ENCODE data around the gene EDC3.
"Not testable (repeated sequence)": the region's sequence is repeated elsewhere in the genome, so short reads cannot be mapped to it uniquely, and the experiment has no call there.

Gene EDC3, protein sequence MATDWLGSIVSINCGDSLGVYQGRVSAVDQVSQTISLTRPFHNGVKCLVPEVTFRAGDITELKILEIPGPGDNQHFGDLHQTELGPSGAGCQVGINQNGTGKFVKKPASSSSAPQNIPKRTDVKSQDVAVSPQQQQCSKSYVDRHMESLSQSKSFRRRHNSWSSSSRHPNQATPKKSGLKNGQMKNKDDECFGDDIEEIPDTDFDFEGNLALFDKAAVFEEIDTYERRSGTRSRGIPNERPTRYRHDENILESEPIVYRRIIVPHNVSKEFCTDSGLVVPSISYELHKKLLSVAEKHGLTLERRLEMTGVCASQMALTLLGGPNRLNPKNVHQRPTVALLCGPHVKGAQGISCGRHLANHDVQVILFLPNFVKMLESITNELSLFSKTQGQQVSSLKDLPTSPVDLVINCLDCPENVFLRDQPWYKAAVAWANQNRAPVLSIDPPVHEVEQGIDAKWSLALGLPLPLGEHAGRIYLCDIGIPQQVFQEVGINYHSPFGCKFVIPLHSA

DNA sequence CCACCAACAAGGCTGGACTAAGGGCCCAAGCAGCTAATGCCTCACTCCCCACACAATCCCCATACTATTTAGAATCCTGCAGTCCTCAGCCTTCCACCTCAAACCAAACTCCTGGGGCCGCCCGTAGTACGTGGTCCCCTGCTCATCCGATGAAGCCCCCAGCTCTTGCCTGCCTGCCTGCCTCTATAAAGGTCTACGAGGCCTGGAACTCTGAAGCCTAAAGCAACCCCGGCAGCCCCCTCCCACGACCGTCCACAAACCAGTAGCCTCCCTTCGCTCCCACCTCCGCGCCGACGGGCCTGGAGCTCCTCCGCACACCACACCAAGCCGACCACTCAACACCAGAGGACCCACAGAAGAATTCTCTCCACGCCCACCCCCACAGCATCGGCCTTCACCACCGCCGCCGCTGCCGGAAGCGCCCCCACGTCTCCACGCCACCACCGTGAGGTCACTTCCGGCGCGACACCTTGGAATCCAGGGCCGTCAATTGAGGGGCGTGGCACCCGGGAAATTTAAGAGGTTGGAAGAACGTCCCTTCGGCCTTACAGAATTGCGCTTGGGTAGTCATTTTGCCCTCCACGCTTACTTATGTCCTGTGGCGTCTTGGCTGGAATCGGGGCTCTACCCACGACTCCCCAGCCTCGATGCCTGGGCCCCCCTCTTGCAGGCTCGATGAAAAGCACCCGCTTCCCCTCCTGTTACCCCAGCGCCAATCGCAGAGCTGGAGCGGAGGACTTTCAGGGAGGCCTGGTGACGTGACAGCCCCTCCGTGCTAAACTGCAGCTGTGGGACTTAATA lies at the start of gene EDC3:
Gene EDC3 (minus strand): TSS at position 428 of the 801 bp plus-strand sequence. CDS start 20,900 bp downstream, outside the sequence.
- DNase-seq: peak; percentile 30

GRCh38 chr15:74742422-74742821 lies 46.6 kb upstream of the EDC3 start:
- DNase-seq: no peak

DNA sequence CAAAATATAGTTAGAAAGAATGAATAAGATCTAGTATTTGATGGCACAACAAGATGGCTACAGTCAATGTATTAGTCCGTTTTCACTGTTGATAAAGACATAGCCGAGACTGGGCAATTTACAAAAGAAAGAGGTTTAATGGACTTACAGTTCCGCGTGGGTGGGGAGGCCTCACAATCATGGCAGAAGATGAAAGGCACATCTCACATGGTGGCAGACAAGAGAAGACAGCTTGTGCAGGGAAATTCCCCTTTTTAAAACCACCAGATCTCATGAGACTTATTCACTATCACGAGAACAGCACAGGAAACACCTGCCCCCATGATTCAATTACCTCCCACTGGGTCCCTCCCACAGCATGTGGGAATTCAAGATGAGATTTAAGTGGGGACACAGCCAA lies 42.4 kb upstream of the EDC3 start:
- not testable (repeated sequence) for DNase-seq

DNA sequence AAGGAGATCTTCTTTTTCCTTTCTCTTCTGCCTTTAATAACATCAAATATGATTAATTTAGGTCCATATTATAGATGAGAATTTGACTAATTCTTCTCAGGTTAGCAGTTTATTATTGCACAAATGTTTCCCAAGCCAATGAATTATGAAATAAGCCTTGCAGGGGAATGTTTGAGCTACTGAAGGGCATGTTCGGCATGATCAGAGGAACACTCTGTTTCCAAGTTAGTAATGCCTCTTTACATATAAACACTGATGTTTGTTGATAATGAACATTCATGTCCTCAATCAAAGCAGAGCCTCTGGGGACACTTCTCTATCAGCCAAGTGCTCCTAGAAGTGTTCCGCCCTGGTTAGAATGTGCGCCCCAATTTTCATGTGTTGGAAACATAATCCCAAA lies 39.5 kb upstream of the EDC3 start:
- DNase-seq: no peak

- no peak for DNase-seq
These were observed 37.4 kb upstream of the EDC3 start for GRCh38 chr15:74733269-74733668.

DNA sequence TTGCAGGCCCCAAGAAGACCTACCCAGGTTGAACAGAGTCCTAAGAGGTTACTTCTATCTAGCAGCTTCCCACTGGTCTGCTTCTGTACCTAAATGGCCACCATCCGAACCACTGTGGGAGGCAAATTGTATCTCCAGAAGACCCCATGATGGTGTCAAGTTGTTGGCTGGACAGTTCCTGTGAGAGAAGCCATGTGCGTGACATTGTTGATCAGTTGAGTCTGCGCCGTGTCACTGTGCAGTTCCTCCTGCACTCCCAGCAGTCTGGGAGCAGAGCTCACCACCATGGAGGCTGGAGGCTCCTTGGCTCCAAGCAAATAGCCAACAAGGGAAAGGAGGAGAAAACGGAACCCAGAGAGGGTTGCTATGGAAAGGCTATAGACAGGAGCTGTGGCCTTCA lies 37.0 kb upstream of the EDC3 start:
- DNase-seq: no peak

GRCh38 chr15:74730619-74731316 lies 34.9 kb upstream of the EDC3 start:
- DNase-seq: no peak

DNA sequence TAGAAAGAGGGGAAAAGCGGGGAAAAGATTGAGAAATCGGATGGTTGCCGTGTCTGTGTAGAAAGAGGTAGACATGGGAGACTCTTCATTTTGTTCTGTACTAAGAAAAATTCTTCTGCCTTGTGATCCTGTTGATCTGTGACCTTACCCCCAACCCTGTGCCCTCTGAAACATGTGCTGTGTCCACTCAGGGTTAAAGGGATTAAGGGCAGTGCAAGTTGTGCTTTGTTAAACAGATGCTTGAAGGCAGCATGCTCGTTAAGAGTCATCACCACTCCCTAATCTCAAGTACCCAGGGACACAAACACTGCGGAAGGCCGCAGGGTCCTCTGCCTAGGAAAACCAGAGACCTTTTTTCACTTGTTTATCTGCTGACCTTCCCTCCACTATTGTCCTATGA lies 33.5 kb upstream of the EDC3 start:
- not testable (repeated sequence) for DNase-seq

GRCh38 chr15:74728699-74729098 lies 32.9 kb upstream of the EDC3 start:
- not testable (repeated sequence) for DNase-seq

GRCh38 chr15:74727727-74728126 lies 31.9 kb upstream of the EDC3 start:
- no peak for DNase-seq

DNA sequence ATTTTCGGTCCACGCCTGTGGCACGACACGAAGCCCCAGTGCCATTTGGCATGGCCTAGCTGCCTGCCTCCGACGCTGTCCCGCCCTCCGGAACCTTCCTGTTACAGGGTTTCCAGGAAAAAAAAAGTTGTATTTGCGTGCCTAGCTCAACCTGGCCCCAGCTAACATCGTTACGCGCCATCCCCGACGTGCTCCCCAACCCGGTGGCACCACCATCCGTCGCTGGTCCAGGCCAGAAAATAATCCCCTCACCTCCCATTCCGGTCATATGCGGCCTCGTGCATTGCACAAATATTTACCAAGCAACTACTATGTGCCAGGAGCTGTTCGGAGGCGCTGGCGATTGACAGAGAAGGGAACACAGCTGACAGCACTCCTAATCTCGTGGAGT lies 30.9 kb upstream of the EDC3 start:
- DNase-seq: no peak

DNA sequence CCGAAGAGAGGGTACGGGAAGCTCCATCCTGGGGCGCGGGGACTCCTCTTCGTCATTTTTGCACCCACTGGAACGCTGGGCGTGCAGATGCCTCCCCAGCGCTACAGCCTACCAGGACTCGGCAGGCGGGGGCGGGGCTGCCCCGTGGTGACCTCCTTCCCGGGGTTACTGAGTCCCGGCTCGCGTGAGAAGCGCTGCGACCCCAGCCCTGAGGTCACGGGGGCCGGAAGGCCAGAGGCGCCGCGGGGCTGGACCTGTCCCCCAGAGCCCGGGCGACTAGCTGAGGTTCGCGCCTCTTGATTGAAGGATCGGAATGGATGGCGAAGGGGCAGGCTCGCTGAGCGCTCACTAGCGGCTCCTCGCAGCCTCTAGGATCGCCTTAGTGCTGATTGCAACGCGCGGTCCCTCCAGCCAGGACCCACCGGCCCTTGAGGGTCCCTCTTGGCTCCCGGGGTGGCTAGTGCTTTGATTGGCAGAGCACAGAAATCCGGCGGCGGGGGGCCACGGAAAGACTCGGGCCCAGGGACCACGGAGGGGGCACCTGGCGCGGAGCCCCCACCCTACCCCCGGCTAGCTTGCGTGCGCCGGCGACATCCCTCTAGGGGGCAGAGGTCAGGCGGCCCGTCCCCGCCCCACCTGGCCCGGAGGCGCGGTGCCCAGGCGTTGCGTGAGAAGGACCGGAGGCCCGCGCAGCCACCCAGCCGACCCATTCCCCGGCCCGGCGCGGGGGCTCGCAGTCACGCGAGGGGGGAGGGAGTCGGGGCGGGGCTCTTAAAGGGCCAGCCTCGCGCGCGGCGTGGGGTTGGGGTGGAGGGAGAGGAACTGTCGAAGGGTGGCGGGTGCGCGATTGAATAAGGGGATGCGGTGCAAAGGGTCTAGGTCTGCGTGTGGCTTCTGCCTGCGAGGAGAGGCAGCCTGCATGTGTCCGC lies 30.3 kb upstream of the EDC3 start:
- no peak for DNase-seq

GRCh38 chr15:74725225-74725774 lies 29.5 kb upstream of the EDC3 start, which contains the start of gene CYP1A1:
Gene CYP1A1 (minus strand): TSS chr15:74725528. CDS start chr15:74723097, 2,431 bp downstream.
- DNase-seq: no peak

- DNase-seq: no peak
These were observed 28.9 kb upstream of the EDC3 start for GRCh38 chr15:74724570-74725224.

DNA sequence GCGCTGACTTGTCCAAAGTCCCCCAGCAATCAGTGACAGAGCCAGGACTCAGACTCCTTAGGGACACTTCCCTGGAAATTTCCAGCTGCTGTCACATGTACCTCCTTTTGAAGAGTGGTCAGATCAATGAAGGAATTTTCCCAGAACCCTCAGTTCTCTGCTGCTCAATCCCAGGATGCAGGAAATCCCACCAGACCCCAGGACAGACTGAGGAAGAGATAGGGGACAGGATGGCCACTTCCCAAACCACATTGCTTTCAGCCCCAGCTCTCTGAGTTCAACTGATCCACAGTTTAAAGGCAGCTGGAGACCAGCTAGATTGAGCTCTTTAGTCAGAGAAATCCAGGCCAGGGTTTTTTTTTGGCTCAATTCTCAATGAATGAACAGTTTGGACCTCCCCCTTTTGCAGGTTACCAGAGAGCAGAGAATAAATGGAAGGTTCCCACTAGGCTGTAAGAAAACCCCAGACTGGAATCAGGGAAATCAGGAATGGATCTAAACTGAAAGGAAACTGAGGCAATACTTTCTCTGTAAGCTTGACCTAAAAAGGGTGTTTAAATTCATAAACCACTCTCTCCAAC lies 28.0 kb upstream of the EDC3 start:
- DNase-seq: peak; percentile 14

DNA sequence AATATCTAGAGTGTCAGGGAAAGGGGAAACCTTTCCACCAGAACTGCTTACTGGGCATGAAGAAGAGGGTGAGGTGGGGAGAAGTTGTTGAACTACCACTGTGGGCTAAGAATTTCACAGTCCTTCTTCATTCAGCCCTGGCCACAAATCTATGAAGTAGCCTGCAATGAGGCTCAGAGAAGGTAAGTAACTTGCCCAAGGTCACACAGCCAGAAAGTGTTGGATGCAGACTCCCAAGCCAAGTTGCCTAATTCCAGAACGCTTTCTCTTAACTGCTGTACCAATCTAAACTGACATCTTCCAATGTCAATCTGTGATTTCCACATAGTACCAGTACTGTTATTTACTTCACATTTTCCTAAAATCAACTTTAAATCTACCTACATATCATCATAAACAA lies 27.4 kb upstream of the EDC3 start:
- DNase-seq: no peak

DNA sequence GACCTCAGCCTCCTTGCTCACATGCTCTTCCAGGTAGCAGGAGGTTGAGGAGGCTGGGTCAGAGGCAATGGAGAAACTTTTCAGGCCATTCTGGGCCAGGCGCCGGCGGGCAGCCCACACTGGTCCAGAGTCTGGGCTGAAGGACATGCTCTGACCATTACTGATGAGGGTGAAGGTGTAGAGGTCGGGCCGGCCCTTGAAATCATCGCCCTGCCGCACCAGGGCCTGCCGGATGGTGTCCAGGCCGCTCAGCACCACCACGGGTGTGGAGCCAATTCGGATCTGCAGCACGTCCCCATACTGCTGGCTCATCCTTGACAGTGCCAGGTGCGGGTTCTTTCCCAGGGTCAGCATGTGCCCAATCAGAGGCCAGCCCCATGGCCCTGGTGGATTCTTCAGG lies 26.8 kb upstream of the EDC3 start:
- DNase-seq: no peak

GRCh38 chr15:74716651-74717050 lies 20.8 kb upstream of the EDC3 start:
- no peak for DNase-seq

GRCh38 chr15:74712311-74712710 lies 16.5 kb upstream of the EDC3 start:
- DNase-seq: no peak

DNA sequence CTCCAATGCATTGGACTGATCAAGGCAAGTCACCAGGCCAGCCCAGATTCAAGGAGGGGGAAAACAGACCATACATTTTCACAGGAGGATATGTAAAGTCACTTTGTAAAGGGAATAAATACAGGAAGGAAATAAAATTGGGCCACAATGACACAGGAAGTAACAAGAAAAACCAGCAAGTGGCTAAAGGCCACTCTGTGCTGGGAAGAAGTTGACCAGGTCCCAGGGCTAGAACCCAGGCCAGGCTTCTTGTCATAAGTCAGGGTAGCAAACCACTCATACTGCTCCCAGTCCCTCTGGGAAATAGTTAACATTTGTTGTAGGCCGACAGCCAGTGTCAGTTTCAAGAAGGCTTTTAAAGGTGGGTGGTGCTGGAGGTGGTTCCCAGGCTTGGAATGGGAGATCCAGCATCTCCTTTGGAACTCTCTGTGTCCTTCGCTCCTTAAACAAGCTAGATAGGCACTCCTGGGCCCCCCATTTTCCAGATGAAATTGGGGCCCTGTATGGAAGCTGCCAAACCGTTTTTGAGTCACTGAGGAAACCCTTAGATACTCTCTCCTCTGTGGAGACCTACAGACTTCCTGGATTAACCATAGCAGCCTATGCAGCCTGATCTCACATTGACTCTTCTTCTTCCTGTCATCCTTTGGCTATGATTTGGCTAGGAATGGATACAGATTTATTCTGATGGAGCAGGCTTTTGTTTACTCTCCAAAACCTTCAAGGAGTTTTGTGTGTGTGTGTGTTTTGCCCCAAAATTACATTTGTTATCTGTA lies 14.7 kb upstream of the EDC3 start:
- DNase-seq: no peak
